C4-2B (cell line): ENCODE results near the gene IRX3.

Source experiments
- H3K27ac ChIP-seq: fragments of 450-650 bp; 2 replicates; pipeline ENCODE4 v1.5.1; 2017
- CTCF ChIP-seq: fragments of 450-650 bp; conservative IDR thresholded peaks from 2 replicates; pipeline ENCODE4 v1.5.1; 2017; ENCODE audit warnings: mild to moderate bottlenecking
- ZFX ChIP-seq: fragments of 450-650 bp; IDR thresholded peaks from 2 replicates; pipeline ENCODE4 v1.6.1; 2017

The IRX3 gene

GRCh38 chr16:54233615-54234014 lies 53.0 kb downstream of the IRX3 start:
- TF ChIP-seq CTCF, result no peak
- no peak for TF ChIP-seq ZFX
- H3K27ac ChIP-seq, result no peak overlapping the region
